Measurements from ENCODE around the gene TMEM151B.
"Not testable (repeated sequence)": the region's sequence is repeated elsewhere in the genome, so short reads cannot be mapped to it uniquely, and the experiment has no call there.

Gene TMEM151B

DNA sequence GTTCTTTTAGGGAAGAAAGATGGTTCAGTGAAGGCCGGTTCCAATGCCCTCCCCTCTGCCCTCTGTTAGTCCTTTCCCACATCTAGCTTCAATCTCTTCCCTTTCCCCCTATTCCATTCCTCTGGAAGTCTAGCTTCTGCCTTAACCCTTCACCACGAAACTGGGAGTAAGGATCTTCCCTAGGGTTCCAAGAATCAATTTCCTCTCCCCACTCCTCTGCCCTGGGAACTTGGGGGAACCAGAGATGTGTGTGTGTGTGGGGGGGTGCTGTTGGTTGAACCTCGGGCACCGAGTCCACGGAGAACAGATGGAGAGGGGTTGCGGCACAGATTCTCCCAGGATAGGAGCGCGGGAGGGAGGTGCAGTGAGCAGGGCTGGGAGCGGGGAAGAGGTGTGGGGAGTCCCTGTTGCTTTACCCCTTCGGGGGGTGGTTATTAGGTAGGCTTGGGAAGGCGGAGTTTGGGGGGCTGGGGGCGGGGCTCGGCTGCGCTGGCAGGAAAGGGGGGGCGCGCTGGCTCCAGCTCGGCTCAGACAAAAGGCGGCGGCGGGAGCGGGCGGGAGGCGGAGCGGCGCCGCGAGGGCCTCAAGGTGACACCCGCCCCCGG, at the start of gene TMEM151B:
Gene TMEM151B, plus strand, starts transcription at position 530 of the 605 bp plus-strand sequence. CDS start 293 bp downstream, outside the sequence.
- DNase-seq (ENCODE audit: low spot score): no peak

DNA sequence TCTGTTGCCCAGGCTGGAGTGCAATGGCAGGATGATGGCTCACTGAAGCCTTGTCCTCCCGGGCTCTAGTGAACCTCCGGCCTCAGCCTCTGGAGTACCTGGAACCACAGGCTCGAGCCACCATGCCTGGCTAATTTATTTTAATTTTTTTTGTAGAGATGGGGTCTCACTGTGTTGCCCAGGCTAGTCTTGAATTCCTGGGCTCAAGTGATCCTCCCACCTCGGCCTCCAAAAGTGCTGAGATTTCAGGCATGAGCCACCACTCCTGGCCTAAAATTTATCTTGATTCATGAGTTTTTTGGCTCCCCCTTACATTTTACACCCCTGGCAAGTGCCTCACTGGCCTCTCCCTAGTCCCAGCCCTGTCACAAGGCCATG, 49.3 kb upstream of the TMEM151B start:
- DNase-seq (ENCODE audit: low spot score): no peak

DNA sequence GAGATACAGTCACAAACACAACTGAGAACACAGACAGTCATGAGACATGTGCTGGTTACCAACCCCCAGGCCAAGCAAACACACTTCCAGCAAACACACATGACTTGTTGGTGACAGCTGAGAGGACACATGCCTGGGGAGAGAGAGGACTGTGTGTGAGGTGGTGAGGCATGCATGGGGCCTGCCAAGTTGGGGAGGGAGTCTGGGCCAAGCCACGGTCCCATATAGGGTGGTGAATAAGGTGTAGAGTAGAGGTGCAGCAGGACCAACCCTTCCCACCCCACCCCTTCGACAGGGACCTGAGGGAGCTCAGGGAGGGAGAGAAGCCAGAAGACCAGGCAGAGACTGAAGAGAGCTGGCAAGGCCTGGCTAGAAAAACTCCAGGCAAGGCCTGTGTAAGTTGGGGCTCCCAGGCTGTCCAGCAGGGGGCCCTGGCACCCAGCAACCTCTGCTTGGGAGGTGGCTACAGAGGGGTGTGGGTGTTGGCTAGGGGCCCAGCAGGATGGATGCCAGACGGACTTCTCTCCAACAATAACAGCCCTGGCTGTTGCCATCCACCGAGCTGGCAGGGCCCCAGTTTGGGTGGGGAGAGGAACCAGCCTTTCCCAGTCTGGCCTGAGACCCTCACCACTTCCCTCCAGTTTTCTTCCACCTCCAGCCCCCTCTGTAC, 48.8 kb upstream of the TMEM151B start:
- DNase-seq (ENCODE audit: low spot score): peak; percentile 85

DNA sequence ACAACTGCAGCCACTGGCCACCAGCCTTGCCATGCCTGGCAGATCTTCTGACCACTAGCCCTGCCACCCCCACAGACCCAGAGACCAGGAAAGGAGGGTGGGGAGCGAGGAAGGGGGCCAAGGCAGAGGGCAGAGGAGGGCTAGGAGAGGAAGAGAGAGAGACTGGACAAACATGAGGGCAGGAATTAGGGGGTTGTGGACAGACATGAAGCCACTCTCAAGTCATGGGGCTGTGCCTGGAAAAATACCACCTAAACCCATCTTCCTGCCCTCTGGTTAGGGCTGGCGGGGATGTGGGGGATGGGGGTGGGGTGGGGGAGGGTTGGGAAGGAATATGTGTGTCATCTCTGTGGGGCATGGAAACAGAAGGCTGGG, 48.3 kb upstream of the TMEM151B start:
- DNase-seq (ENCODE audit: low spot score): no peak

DNA sequence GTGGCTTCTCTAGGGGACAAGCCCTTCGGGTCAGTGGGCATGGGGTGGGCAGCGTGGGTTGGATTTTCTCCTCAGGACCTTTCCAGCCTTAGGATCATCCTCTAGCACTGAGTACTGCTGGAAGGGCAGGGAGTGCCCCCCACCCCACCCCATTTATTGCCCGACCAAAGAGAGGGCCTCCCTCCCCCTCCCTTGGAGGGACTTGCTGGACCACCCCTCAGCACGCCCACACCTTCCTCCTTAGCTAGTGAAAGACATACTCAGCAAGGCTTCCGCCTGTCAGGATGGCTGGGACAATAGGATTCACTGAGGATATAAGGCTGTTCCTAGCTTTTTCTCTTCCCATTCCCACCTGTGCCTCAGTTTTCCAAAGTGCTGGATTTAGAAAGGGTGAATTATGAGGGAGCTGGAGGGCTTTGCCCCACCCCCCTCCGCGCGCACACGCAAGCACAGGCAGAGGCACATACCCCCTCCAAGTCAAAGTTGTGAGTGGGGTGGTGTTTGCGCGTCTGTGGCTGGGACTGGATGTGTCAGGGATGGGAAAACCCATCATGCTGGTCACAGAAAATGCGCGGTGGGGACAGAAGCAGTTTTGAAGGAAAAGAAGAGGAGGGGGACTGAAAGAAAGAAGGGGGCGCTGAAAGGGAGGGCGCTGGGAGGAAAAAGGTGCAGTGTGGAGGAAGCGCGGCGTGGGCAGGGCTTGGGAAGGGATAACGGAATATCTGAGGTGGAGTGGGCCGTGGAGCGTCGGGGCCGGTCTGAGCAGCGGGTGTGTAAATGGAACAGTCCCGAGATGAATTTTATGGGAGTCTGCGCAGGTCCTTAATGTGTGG, 47.5 kb upstream of the TMEM151B start:
- DNase-seq (ENCODE audit: low spot score): no peak

DNA sequence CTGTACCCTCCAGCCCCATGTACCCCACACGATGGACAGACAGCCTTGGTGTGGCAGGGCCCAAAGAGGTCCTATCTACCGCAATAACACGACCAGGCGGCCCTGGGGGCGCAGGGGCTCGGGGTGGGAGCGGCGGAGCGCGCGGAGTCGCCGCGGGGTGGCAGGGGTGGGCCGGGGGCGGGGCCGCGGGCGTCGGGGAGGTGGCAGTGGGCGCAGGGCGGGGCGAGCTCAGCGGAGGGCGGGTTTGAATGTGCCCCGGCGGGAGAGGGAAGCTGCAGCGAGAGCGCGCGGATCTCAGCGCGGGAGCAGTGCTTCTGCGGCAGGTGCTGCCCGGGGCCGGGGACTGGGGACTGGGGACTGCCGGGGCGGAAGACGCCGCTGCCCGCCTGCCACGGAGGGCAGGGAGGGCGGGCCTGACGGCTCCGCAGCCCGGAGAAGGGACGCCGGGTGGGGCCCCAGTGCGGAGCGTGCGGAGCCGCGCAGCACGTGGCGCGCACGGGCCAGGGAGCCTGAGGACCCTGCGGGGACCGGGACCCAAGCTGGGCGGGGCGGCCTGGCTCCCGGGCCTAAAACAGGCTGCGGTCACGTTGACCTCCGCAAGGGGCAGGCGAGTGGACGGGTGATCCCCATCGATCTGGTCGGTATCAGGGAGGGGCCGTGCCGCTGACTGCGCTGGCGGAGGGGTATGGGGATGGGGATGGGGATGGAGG, 46.8 kb upstream of the TMEM151B start, which contains the start of gene SLC29A1:
Gene SLC29A1, plus strand, starts transcription at position 277 of the 710 bp plus-strand sequence. CDS start 3,719 bp downstream, outside the sequence.
- peak; percentile 94 for DNase-seq (ENCODE audit: low spot score)

DNA sequence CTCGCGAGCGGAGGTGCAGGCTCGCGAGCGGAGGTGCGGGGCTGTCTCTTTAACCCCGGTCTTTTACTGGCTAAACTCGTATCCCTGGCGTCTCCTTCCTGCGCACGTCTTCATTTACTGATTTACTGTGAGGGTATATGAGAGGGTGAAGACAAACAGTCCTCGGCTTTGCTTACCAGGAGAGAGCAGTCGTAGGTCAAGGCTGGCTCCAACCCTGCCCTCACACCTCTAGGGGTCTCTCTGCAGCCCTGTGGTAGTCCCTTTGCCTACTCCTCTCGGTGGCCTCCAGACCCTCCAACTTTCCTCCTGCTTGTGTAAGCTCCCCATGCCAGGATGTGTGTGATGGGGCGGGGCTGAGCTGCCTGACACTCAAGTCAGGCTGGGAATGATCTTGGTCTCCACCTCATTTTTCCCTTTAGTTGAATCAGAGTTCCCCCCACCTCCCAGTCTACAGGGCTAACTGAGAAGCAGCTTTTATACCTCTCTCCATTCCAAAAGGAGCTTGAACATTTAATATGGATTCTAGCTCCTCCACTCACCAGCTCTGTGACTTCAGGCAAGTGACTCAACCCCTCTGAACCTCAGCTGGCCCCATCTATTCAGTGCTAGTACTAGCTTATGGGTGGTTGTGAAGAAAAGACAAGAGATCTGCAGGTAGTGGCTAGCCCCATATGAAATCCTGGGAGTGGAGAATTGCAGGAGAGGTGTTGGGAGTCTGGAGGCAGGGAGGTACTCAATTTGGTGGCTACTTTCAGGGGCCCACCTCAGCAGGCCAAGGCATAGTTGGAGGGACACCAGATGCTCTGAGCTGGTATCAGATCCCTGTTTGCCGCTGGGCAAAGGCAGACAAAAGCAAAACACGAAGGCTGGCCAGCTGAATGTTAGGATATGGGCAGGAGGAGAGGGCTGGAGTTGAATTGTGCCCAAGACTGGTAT, 46.0 kb upstream of the TMEM151B start:
- DNase-seq (ENCODE audit: low spot score): no peak

DNA sequence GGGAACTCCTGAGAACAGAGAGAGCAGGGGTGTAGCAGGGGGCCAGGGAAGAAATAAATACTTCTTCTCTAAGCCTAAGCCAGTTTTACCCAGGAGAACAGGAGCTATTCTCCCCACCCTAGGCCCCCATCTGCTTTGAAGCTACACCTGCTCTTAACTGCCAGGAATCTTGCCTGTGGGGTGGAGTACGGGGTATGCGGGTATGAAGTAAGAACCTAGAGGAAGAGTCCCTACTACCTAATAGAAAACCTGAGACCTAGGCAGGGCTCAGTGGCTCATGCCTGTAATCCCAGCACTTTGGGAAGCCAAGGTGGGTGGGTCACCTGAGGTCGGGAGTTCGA, 45.3 kb upstream of the TMEM151B start:
- DNase-seq (ENCODE audit: low spot score): no peak

DNA sequence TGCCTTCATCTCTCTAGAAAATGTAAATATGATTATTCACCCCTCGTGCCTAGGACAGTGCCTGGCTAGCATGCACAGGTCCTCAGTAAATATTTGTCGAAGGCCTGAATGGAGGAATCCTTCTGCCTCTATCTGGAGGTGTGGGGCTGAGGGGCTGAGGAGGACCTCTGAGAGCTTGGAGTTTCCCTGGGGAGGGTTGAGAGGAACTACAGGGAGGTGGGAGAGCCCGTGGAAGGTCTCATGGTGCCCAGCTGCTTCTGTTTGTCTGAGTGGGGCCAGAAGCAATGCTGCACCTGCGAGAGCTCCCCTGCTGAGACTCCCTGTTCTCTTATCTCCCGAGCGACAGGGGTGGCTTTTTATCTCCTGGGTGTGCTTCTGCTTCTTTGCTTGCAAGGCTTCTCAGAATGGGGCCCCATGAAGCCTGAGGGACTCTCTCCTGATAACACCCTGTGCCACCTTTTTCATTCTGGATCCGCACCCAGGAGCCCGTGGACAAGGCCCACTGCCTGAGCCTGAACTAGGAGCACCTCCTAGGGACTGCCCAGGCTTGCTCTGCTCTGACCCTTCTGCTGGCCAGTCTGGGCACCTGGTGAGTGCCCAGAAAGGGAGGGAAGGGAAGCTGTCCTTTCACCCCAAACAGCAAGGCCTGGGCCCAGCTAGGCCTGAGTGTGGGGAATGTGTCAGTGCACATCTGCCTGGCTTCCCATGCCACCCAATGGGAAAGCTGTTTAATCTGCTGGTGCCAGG, 44.5 kb upstream of the TMEM151B start:
- DNase-seq (ENCODE audit: low spot score): no peak

DNA sequence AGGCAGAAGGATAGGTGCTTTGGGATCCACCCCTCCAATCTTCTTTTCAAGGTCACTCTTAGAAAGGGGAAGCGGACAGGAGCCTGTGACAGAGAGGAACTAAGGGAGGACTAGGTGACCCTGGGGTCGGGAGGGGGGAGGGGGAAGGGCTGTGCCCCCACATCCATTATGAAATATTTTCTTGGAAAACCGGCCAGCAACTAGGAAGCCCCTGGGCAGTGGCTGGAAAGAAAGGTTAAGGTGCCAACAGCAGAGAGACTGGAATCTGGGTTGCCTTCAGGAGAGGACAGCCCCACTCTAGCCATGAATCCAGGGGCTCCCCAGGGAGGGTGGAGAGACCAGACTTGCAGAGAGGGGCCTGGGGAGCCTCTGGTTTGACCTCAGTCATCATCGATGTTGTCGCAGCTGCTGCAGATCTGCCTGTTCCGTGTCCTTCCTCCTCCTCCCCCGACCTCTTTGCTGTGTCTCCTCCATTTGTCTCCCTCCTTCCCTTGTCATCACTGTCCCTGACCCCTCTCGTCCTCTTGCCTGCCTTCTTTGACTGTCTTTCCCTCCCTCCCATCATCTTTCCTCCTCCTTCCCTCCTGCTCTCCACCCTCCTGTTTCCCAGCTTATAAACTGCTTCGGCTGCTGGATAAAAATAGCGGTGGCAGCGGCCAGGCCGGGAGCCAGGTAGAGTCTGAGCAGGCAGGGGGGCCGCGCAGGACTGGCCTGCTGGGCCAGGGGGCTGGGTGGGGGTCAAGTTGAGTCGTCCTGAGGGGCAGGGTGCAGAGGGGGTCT, 43.7 kb upstream of the TMEM151B start:
- no peak for DNase-seq (ENCODE audit: low spot score)

DNA sequence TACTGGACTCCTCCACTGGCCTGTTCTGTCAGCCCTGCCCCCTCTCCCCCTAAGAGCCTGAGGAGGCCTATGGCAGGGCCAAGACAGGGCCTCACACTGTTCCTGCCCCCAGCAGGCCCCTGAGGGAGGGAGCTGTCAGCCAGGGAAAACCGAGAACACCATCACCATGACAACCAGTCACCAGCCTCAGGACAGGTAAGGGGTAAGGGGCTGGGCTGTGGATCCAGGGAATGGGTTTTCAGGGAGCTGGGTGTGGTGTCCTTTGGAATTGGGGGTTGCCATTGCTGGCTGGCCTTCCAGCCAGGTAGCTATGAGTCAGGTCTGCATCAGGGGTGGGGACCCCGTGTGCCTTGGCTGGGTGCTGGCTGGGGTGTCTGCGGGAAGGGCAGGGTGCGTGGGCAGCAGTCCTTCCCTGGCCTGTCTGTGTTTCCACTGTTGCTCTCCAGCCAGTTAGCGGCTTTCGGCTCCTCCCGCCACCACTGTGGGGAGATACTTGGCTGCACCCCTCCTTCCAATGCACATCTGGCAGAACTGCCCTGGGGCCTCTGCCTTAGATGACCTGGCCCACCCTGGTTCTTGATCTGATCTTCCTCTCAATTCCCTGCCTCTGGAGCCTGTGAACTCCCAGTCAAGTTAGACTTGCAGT, 43.0 kb upstream of the TMEM151B start:
- DNase-seq (ENCODE audit: low spot score): no peak

DNA sequence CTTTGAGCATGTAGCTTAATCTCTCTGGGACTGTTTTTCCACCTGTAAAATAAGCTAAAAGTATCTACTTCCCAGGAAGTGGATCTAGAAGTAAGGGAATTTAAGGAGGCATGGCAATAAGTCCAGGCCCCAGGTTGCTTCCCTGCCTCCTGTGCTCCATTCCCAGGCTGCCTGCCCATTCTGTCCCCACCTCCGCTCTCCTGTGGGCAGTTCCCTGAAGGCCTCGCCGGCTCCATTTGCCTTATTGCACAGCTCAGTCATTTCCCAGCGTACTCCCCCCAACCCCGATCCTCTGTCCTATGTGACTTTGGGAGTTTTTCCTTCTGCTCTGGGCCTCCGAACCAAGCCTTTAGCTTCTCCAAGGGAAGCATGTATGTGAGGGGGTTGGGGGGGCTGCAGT, 42.2 kb upstream of the TMEM151B start:
- DNase-seq (ENCODE audit: low spot score): no peak

DNA sequence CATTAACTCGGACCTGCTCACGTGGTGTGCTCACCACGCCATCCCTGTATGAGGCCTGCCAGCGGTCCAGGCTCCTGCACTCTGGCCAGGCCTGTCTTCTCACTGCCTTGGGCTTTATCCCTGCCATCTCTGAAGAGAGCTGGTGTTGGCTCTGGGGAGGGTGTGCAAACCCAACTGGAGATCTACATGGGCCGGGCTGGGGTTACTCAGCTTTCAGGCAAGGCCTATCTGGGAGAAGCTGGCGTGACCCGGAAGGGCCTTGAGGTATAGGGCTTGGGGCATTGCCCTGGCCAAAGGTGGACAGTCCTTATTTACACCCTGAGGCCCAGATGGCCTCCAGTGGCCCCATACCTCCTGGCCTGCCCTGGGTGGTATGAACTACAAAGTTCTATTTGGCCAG, 41.8 kb upstream of the TMEM151B start:
- no peak for DNase-seq (ENCODE audit: low spot score)

DNA sequence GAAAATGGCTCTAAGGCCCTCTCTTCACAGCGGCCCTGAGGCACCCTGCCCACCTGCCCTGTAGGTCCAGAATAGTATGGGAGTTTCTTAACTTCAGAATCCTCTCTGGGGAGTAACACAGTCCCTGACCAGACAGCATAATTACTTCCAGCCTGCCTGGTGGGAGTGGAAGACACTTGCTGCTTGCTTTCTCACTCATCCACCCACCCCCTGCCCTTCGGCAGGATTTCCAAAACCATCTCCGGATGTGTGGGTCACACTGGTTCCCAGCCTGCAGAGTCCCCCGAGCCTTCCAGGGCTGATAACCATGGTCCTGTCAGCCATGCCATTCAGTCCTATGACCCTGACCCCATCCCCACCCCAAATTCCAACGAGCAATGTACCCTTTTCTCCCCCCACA, 41.4 kb upstream of the TMEM151B start:
- peak; percentile 64 for DNase-seq (ENCODE audit: low spot score)

DNA sequence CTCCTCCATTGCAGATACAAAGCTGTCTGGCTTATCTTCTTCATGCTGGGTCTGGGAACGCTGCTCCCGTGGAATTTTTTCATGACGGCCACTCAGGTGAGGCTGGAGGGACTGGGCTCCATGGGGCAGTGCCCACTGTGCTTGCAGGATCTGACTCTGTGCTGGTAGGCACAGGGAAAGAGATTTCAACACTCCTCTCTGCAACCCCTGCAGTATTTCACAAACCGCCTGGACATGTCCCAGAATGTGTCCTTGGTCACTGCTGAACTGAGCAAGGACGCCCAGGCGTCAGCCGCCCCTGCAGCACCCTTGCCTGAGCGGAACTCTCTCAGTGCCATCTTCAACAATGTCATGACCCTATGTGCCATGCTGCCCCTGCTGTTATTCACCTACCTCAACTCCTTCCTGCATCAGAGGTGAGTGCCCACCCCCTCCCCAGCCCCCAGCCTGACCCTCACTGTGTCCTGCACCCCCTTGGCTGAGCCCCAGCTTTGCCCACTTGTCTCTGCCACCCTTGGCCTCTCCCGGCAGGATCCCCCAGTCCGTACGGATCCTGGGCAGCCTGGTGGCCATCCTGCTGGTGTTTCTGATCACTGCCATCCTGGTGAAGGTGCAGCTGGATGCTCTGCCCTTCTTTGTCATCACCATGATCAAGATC, 40.7 kb upstream of the TMEM151B start:
- DNase-seq (ENCODE audit: low spot score): no peak

DNA sequence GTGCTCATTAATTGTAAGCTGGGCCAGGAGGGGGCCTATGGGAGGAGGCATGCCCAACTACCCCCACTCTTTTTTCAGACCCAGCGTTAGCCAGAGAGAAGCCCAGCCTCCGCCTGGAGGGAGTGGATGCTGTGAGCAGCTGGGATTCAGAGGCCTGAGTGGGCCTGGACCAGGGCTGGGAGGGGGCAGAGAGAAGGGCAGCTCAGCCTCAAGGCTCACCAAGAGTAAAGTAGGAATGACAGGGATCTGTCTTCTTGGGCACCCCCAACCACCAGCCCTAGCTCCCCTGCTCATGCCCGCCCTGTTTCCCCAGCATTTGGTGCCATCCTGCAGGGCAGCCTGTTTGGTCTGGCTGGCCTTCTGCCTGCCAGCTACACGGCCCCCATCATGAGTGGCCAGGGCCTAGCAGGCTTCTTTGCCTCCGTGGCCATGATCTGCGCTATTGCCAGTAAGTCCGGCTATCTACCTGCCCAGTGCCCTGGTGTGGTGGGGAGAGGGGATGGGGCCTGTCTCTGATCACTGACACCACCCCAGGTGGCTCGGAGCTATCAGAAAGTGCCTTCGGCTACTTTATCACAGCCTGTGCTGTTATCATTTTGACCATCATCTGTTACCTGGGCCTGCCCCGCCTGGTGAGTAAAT, 40.1 kb upstream of the TMEM151B start:
- no peak for DNase-seq (ENCODE audit: low spot score)

DNA sequence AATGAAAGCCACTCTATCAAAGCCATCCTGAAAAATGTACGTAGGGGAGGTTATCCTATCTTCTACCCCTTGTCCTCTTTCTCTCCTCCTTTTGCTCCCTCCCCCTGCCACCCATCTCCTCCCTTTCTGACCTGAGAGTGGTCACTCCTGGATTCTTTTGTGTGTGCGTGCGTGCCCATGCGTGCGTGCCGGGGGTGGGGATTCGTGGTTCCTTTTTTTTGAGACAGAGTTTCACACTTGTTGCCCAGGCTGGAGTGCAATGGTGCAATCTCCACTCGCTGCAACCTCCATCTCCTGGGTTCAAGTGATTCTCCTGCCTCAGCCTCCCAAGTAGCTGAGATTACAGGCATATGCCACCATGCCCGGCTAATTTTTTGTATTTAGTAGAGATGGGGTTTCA, 38.8 kb upstream of the TMEM151B start:
- DNase-seq (ENCODE audit: low spot score): not testable (repeated sequence)
